HepG2 (cell line): ENCODE results near the gene FLAD1. TPM values are rescaled to one million over a fixed set of nuclear protein-coding genes. Genes with fewer than 3 reads are reported as not detected.

Experiments
- ATAC-seq: fragments of 200-7000 bp; cut with Tn5 transposase; 3 replicates; pipeline ENCODE4 v1.9.1; 2020; ENCODE audit warnings: mild to moderate bottlenecking, moderate library complexity
- BruUV-seq: library from RNA; stranded (reverse); fragments of 400-500 nt; replicated peaks from 2 replicates; lab custom pipeline; 2021; lab: Mats Ljungman, UMichigan
- CTCF ChIA-PET: fragments of 300-600 bp; formaldehyde crosslinking; extraction: SDS; loops from one replicate; lab custom pipeline; 2021; ENCODE audit warnings: low total read pairs, inconsistent platforms, low intra/inter-chr PET ratio; lab: Yijun Ruan, JAX
- POLR2A ChIA-PET: fragments of 350-600 bp; sonication (Branson Sonifier 250); formaldehyde crosslinking; loops from one replicate; lab custom pipeline; 2020; ENCODE audit warnings: antibody characterized with exemption, inconsistent platforms; lab: Yijun Ruan, JAX
- DNase-seq: peaks from one replicate; pipeline ENCODE4 v3.0.0-alpha.2; 2015; ENCODE audit warnings: low spot score
- FAIRE-seq: peaks from 3 replicates; lab custom pipeline; 2011; peaks lifted over from hg19 to GRCh38; lab: Jason Lieb, UNC
- H2AFZ ChIP-seq: one replicate; pipeline ENCODE4 v1.6.1; 2011; ENCODE audit warnings: low read length, inconsistent platforms
- H3K27ac ChIP-seq: fragments of 300-600 bp; 3 replicates; pipeline ENCODE4 v1.8.0; 2011; ENCODE audit warnings: mixed run types, mild to moderate bottlenecking, mixed read lengths, low read length, inconsistent platforms; ENCODE audit not compliant: insufficient read depth; ENCODE audit errors: extremely low read length
- H3K27me3 ChIP-seq, 2 experiments: fragments of 200-600 bp in 1 of 2; 2 replicates in 1 of 2; 3 replicates in 1 of 2; pipeline versions ENCODE4 v1.6.0 to v1.8.0; 2011; ENCODE audit warnings: low read length in 2 of 2, mild to moderate bottlenecking in 2 of 2, moderate library complexity in 2 of 2, inconsistent platforms in 1 of 2; ENCODE audit not compliant: insufficient read depth in 2 of 2, control insufficient read depth in 1 of 2
- H3K36me3 ChIP-seq, 2 experiments: fragments of 200-600 bp in 1 of 2; replicated peaks in 1 of 2; 2 replicates in 1 of 2; 3 replicates in 1 of 2; pipeline versions ENCODE4 v1.5.1 to v1.8.0; 2011; ENCODE audit warnings: low read length in 2 of 2, inconsistent platforms in 1 of 2; ENCODE audit not compliant: insufficient read depth in 2 of 2, control insufficient read depth in 1 of 2
- H3K4me1 ChIP-seq: 2 replicates; pipeline ENCODE4 v1.5.1; 2012; ENCODE audit warnings: low read length, inconsistent platforms; ENCODE audit not compliant: insufficient read depth
- H3K4me2 ChIP-seq: 2 replicates; pipeline ENCODE4 v1.6.0; 2011; ENCODE audit warnings: low read depth, low read length, inconsistent platforms
- H3K4me3 ChIP-seq, 3 experiments: fragments of 200-600 bp in 1 of 3; sonication (generic), shearing (Covaris generic) in 1 of 3; replicated peaks in 1 of 3; 2 replicates each; pipeline ENCODE4 v1.5.1; 2011 to 2016; ENCODE audit warnings: low read length in 3 of 3, inconsistent platforms in 2 of 3, low read depth in 2 of 3, mild to moderate bottlenecking in 2 of 3, control low read depth in 1 of 3, mixed read lengths in 1 of 3; ENCODE audit not compliant: insufficient read depth in 1 of 3
- H3K79me2 ChIP-seq: one replicate; pipeline ENCODE4 v1.6.1; 2011; ENCODE audit warnings: low read length, inconsistent platforms; ENCODE audit not compliant: insufficient read depth
- H3K9ac ChIP-seq: 2 replicates; pipeline ENCODE4 v1.6.0; 2011; ENCODE audit warnings: mild to moderate bottlenecking, low read depth, low read length, inconsistent platforms; ENCODE audit not compliant: insufficient read depth
- H3K9me3 ChIP-seq: 2 replicates; pipeline ENCODE4 v1.5.1; 2012; ENCODE audit warnings: mild to moderate bottlenecking, low read length
- H4K20me1 ChIP-seq: 2 replicates; pipeline ENCODE4 v1.6.0; 2011; ENCODE audit warnings: inconsistent platforms, mild to moderate bottlenecking, low read length, moderate library complexity; ENCODE audit not compliant: insufficient read depth
- ARNT ChIP-seq: fragments of 450-650 bp; IDR thresholded peaks from 2 replicates; pipeline ENCODE4 v1.6.1; 2017
- ATAD3A ChIP-seq: sonication (generic); formaldehyde crosslinking; IDR thresholded peaks from 2 replicates; pipeline ENCODE4 v1.4.0; 2020; ENCODE audit warnings: missing genetic modification reagents
- ATF7-NPFF ChIP-seq: sonication (generic); formaldehyde crosslinking; IDR thresholded peaks from 2 replicates; pipeline ENCODE4 v1.8.1; 2023; ENCODE audit warnings: mild to moderate bottlenecking, low read depth, missing genetic modification reagents, moderate library complexity
- FLYWCH1 ChIP-seq: sonication (generic); formaldehyde crosslinking; IDR thresholded peaks from 2 replicates; pipeline ENCODE4 v1.8.1; 2023; ENCODE audit warnings: mild to moderate bottlenecking, missing genetic modification reagents
- GABPA ChIP-seq, 2 experiments: IDR thresholded peaks; 2 replicates each; pipeline ENCODE4 v1.6.1; 2011 to 2016; ENCODE audit warnings: low read depth in 2 of 2, low read length in 1 of 2, missing biosample characterization in 1 of 2, missing genetic modification characterization in 1 of 2
- HHEX ChIP-seq: IDR thresholded peaks from 2 replicates; pipeline ENCODE4 v1.6.1; 2016; ENCODE audit warnings: control low read depth
- HNRNPUL1 ChIP-seq: fragments of 200-400 bp; formaldehyde crosslinking; IDR thresholded peaks from 2 replicates; pipeline ENCODE4 v1.6.1; 2017; ENCODE audit warnings: low read depth, mild to moderate bottlenecking, low read length, moderate library complexity
- MAFG ChIP-seq: sonication (generic); formaldehyde crosslinking; IDR thresholded peaks from 2 replicates; pipeline ENCODE4 v1.5.1; 2020; ENCODE audit warnings: mild to moderate bottlenecking, missing genetic modification reagents
- MBNL3 ChIP-seq: fragments of 250-450 bp; sonication (Bioruptor Pico); conservative IDR thresholded peaks from 2 replicates; pipeline ENCODE4 v1.8.0; 2022; ENCODE audit warnings: mild to moderate bottlenecking, inconsistent platforms
- SRF ChIP-seq: IDR thresholded peaks from 2 replicates; pipeline ENCODE4 v1.6.1; 2011; ENCODE audit warnings: mild to moderate bottlenecking, low read depth, low read length, moderate library complexity
- ZC3H13 ChIP-seq: sonication (generic); formaldehyde crosslinking; IDR thresholded peaks from 2 replicates; pipeline ENCODE4 v1.8.1; 2023; ENCODE audit warnings: mild to moderate bottlenecking, missing genetic modification reagents, moderate library complexity
- ZFY ChIP-seq: sonication (generic); formaldehyde crosslinking; IDR thresholded peaks from 2 replicates; pipeline ENCODE4 v1.4.0; 2020; ENCODE audit warnings: missing genetic modification reagents
- ZNF253 ChIP-seq: sonication (generic); formaldehyde crosslinking; IDR thresholded peaks from 2 replicates; pipeline ENCODE4 v1.8.0; 2022; ENCODE audit warnings: mild to moderate bottlenecking, missing genetic modification reagents, borderline replicate concordance
- ZNF274 ChIP-seq: sonication (generic); formaldehyde crosslinking; IDR thresholded peaks from 2 replicates; pipeline ENCODE4 v1.5.1; 2020; ENCODE audit warnings: mild to moderate bottlenecking, missing genetic modification reagents
- ZNF350 ChIP-seq: sonication (generic); formaldehyde crosslinking; IDR thresholded peaks from 2 replicates; pipeline ENCODE4 v1.4.0; 2020; ENCODE audit warnings: mild to moderate bottlenecking, low read depth, missing genetic modification reagents, borderline replicate concordance
- ZNF354B ChIP-seq: sonication (generic); formaldehyde crosslinking; IDR thresholded peaks from 2 replicates; pipeline ENCODE4 v1.8.0; 2022; ENCODE audit warnings: mild to moderate bottlenecking, missing genetic modification reagents
- ZNF446 ChIP-seq: sonication (generic); formaldehyde crosslinking; IDR thresholded peaks from 2 replicates; pipeline ENCODE4 v1.5.0; 2020; ENCODE audit warnings: mild to moderate bottlenecking, missing genetic modification reagents
- ZNF552 ChIP-seq: sonication (generic); formaldehyde crosslinking; IDR thresholded peaks from 2 replicates; pipeline ENCODE4 v1.9.0; 2022; ENCODE audit warnings: missing genetic modification reagents, mild to moderate bottlenecking, borderline replicate concordance
- ZNF740 ChIP-seq: sonication (generic); formaldehyde crosslinking; IDR thresholded peaks from 2 replicates; pipeline ENCODE4 v1.4.0; 2020; ENCODE audit warnings: missing genetic modification reagents
- WGBS: methylation state at CpG from one replicate; pipeline ENCODE4 v1.1.6; 2017; ENCODE audit warnings: low lambda C conversion rate; 5-methylcytosine and 5-hydroxymethylcytosine counted together
- in situ Hi-C: cut with HindIII; loops from 2 replicates; pipeline ENCODE4 v1.10.0; 2017; ENCODE audit warnings: low pct_unique_long_range_greater_than_20kb; ENCODE audit not compliant: extremely low pct_ligation_motif_present
- intact Hi-C: fragments of 100-400 bp; cut with micrococcal nuclease; formaldehyde crosslinking; loops from one replicate; pipeline ENCODE4 v1.10.0; 2022; ENCODE audit not compliant: unreplicated experiment
- polyA plus RNA-seq, 8 experiments: library from polyadenylated mRNA; depleted of rRNA in 3 of 8; stranded (reverse) in 7 of 8; unstranded in 1 of 8; fragments of >200 nt; fragmentation: Illumina TruSeq in 4 of 8; extraction: Trizol in 4 of 8; gene quantifications; 2 replicates each; pipeline versions ENCODE4 v1.2.1 to v1.2.3, GENCODE V29; 2011 to 2016; ENCODE audit warnings: low read depth in 4 of 8, missing spikeins in 1 of 8, mixed read lengths in 1 of 8; ENCODE audit not compliant: insufficient read depth in 1 of 8
- total RNA-seq, 5 experiments: library from RNA; depleted of rRNA; stranded (reverse); fragments of >200 nt; fragmentation: Illumina TruSeq; extraction: Trizol; gene quantifications; 2 replicates each; pipeline ENCODE4 v1.2.3, GENCODE V29; 2016; ENCODE audit warnings: low read depth in 1 of 5
- TF ChIP-seq, protein P1 (sequence below): sonication (generic); formaldehyde crosslinking; IDR thresholded peaks from 2 replicates; pipeline ENCODE4 v1.4.0; 2020; ENCODE audit warnings: low read depth, mild to moderate bottlenecking, missing genetic modification reagents
- TF ChIP-seq, protein P2 (sequence below): sonication (generic); formaldehyde crosslinking; conservative IDR thresholded peaks from 2 replicates; pipeline ENCODE4 v1.4.0; 2020; ENCODE audit warnings: missing genetic modification reagents
- TF ChIP-seq, protein P3 (sequence below): sonication (generic); formaldehyde crosslinking; IDR thresholded peaks from 2 replicates; pipeline ENCODE4 v1.5.0; 2020; ENCODE audit warnings: missing genetic modification reagents, mild to moderate bottlenecking, borderline replicate concordance

Gene FLAD1
- total and polyA plus RNA-seq, 2 of the 13 experiments (the other 11 are each of a cell fraction or from before 2014, with no cell fraction given) = 25.9 to 32.8 TPM

DNA sequence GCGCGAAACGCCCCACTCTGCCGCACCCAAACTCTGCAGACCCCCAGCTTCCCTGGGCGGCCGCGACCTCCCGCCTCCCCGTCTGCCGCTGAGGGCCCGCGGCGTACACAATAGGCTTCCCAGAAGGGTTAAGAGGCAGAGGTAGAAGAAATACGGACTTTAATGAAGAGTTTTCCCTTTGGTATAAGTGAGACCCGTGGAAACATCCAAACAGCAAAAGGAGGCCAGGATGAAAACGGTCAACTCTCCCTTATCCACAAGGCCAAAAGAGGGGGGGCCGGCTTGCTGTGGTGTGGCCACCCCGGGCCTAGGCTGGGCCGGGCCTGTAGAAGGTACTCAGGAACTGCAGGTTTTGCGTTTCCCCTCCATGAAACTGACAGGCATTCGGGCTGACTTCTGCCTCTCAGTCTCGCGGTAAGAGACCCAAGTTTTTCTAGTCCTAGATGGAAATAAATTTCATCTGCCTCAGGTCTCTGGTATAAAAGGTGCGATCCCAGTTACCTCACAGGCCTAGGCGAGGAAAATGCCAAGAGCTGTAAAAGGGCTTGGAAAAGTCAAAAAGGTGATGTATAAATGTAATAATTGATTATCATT, 20.9 kb upstream of the FLAD1 start:
- H3K4me2 ChIP-seq = peak overlapping the region; percentile 92
- intact Hi-C loops = no loop called here
- WGBS = 12% methylated on average over 15 of the region's 25 CpGs
- H3K27ac ChIP-seq = peak overlapping the region; percentile 96
- H3K9me3 ChIP-seq = no peaks in the 10 kb centered on the region
- in situ Hi-C loops = loop anchor here (5.0 kb wide), 1 partner anchor 35 kb away; no protein-coding TSS in a partner anchor
- no peaks in the 10 kb centered on the region for H4K20me1 ChIP-seq
- DNase-seq (no peak), ATAC-seq (peak; percentile 14), FAIRE-seq (peak; percentile 8)
- no TSS peak for BruUV-seq
- peak overlapping the region; percentile 72 to 87 (median 80) for H3K4me3 ChIP-seq
- ChIA-PET POLR2A (interaction anchor here (1.1 to 8.3 kb wide), 5 partner anchors 11 to 89 kb away, joined by 5 to 148 read pairs (median 8); partner anchors contain the start of genes ADAM15, CKS1B and SHC1), CTCF (interaction anchor here (0.9 to 3.7 kb wide), 4 partner anchors 10 to 99 kb away, joined by 3 to 24 read pairs (median 4); no protein-coding TSS in a partner anchor)
- H3K79me2 ChIP-seq = peaks cover 17% of the 10 kb centered on the region
- no peaks in the 10 kb centered on the region; a peak in 1 of 5 replicates for H3K27me3 ChIP-seq
- H2AFZ ChIP-seq = no peak overlapping the region
- H3K36me3 ChIP-seq = peaks cover 18 to 53% of the 10 kb centered on the region in 2 experiments
- peaks cover 48% of the 10 kb centered on the region for H3K4me1 ChIP-seq
- H3K9ac ChIP-seq = peak overlapping the region; percentile 97
- TF ChIP-seq HHEX (CRISPR knock-in tag) (no peak), ZNF446 (CRISPR knock-in tag) (no peak), ZNF552 (CRISPR knock-in tag) (no peak), ZNF354B (CRISPR knock-in tag) (no peak), ATAD3A (CRISPR knock-in tag) (no peak), ZNF274 (CRISPR knock-in tag) (no peak; the same call in 1 of the 2 replicates), ZC3H13 (peak; percentile 80; the same call in 1 of the 2 replicates), HNRNPUL1 (no peak), MAFG (CRISPR knock-in tag) (no peak), ZNF253 (CRISPR knock-in tag) (no peak), ZFY (CRISPR knock-in tag) (peak; percentile 56), GABPA (IDR thresholded peaks at IDR 0.05; ENCODE audit: low read depth, low read length) (no peak), GABPA (CRISPR knock-in tag; IDR thresholded peaks at IDR 0.05; ENCODE audit: low read depth) (no peak), ZNF740 (peak; percentile 68; the same call in 1 of the 2 replicates), MBNL3 (no peak), ZNF350 (CRISPR knock-in tag) (no peak), ATF7-NPFF (CRISPR knock-in tag) (0 out of 2 replicates have a peak, but pooled peaks have one; percentile 6), SRF (no peak), ARNT (no peak), FLYWCH1 (no peak)
- TF ChIP-seq, protein P1, sequence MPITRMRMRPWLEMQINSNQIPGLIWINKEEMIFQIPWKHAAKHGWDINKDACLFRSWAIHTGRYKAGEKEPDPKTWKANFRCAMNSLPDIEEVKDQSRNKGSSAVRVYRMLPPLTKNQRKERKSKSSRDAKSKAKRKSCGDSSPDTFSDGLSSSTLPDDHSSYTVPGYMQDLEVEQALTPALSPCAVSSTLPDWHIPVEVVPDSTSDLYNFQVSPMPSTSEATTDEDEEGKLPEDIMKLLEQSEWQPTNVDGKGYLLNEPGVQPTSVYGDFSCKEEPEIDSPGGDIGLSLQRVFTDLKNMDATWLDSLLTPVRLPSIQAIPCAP (CRISPR knock-in tag) = no peak
- TF ChIP-seq, protein P2, sequence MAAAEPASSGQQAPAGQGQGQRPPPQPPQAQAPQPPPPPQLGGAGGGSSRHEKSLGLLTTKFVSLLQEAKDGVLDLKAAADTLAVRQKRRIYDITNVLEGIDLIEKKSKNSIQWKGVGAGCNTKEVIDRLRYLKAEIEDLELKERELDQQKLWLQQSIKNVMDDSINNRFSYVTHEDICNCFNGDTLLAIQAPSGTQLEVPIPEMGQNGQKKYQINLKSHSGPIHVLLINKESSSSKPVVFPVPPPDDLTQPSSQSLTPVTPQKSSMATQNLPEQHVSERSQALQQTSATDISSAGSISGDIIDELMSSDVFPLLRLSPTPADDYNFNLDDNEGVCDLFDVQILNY (CRISPR knock-in tag) = no peak
- TF ChIP-seq, protein P3, sequence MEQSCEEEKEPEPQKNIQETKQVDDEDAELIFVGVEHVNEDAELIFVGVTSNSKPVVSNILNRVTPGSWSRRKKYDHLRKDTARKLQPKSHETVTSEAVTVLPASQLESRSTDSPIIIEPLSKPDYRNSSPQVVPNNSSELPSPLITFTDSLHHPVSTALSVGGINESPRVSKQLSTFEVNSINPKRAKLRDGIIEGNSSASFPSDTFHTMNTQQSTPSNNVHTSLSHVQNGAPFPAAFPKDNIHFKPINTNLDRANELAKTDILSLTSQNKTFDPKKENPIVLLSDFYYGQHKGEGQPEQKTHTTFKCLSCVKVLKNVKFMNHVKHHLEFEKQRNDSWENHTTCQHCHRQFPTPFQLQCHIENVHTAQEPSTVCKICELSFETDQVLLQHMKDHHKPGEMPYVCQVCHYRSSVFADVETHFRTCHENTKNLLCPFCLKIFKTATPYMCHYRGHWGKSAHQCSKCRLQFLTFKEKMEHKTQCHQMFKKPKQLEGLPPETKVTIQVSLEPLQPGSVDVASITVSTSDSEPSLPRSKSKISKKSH (CRISPR knock-in tag) = no peak
